Tibial artery (tissue), 4 donors: ENCODE measurements around the gene ZC3H7B.
A peak's percentile ranks its signal among the peaks of the same experiment; 100 is the strongest.

Experiments used
- DNase-seq, 2 donors: peaks; one replicate each; pipeline ENCODE4 v3.0.0-alpha.2; 2019
- H3K27ac ChIP-seq, 2 donors: fragments of 200-600 bp; sonication (generic) in 1 of 2; 1 replicate in 1 of 2; 2 replicates in 1 of 2; pipeline ENCODE4 v1.5.1; 2018 to 2019; ENCODE audit warnings: mild to moderate bottlenecking in 1 of 2
- H3K27me3 ChIP-seq, 2 donors: fragments of 200-600 bp; sonication (generic) in 1 of 2; one replicate each; pipeline versions ENCODE4 v1.5.1 to v1.6.0; 2016 to 2019
- H3K36me3 ChIP-seq, 3 donors: fragments of 200-600 bp; sonication (generic) in 2 of 3; one replicate each; pipeline ENCODE4 v1.5.1; 2016 to 2019; ENCODE audit warnings: mild to moderate bottlenecking in 2 of 3
- H3K4me1 ChIP-seq, 4 donors: fragments of 200-600 bp; sonication (generic) in 2 of 4; 1 replicate in 3 of 4; 2 replicates in 1 of 4; pipeline ENCODE4 v1.5.1; 2016 to 2019
- H3K4me3 ChIP-seq, 2 donors: fragments of 200-600 bp; sonication (generic) in 1 of 2; 1 replicate in 1 of 2; 2 replicates in 1 of 2; pipeline ENCODE4 v1.5.1; 2018 to 2019; ENCODE audit warnings: mild to moderate bottlenecking in 2 of 2
- H3K9me3 ChIP-seq, 3 donors: fragments of 200-600 bp; sonication (generic) in 1 of 3; one replicate each; pipeline ENCODE4 v1.5.1; 2016 to 2019
- intact Hi-C: fragments of 100-400 bp; cut with DNase I; formaldehyde crosslinking; loops from one replicate; pipeline ENCODE4 v1.15.0; 2023; ENCODE audit warnings: low total_unique reads
- TF ChIP-seq, protein P1 (sequence below), 2 experiments: fragments of 200-600 bp in 1 of 2; fragments of 450-650 bp in 1 of 2; IDR thresholded peaks; one replicate each; pipeline ENCODE4 v1.5.1; 2017 to 2019; ENCODE audit warnings: antibody characterized with exemption in 2 of 2, mild to moderate bottlenecking in 1 of 2, moderate library complexity in 1 of 2

The ZC3H7B gene

DNA sequence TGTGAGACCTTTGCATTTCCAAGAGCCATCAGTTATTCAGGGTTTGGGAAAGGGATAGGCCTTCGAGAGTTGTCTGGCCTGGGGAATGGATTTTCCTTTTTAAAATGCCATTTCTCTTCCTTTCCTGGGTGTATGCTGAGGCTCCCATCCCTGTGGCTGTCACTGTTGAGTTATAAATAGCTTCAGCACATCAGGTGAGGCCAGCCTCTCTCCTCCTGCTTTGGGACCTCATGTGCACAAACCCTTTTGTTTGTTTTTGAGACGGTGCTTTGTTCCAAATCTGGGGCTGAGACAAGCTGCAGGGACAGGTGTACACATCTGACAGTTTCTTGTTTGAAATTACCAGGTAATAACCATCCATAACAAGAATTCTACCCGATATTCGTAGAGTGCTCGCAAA lies 81.8 kb downstream of the ZC3H7B start:
- Histone ChIP-seq H3K4me3 (peak overlapping the region; percentile 75 to 98), H3K27ac (peak overlapping the region; percentile 96 to 100), H3K27me3 (no peaks in the 10 kb centered on the region), H3K36me3 (peaks cover 10 to 18% (median 11%) of the 10 kb centered on the region in 3 donors), H3K4me1 (peaks cover 0 to 29% (median 28%) of the 10 kb centered on the region in 4 donors), H3K9me3 (no peaks in the 10 kb centered on the region)
- intact Hi-C loops: no loop called here
- no peak for DNase-seq
- TF ChIP-seq, protein P1, sequence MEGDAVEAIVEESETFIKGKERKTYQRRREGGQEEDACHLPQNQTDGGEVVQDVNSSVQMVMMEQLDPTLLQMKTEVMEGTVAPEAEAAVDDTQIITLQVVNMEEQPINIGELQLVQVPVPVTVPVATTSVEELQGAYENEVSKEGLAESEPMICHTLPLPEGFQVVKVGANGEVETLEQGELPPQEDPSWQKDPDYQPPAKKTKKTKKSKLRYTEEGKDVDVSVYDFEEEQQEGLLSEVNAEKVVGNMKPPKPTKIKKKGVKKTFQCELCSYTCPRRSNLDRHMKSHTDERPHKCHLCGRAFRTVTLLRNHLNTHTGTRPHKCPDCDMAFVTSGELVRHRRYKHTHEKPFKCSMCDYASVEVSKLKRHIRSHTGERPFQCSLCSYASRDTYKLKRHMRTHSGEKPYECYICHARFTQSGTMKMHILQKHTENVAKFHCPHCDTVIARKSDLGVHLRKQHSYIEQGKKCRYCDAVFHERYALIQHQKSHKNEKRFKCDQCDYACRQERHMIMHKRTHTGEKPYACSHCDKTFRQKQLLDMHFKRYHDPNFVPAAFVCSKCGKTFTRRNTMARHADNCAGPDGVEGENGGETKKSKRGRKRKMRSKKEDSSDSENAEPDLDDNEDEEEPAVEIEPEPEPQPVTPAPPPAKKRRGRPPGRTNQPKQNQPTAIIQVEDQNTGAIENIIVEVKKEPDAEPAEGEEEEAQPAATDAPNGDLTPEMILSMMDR (IDR thresholded peaks at IDR 0.05): no peak

DNA sequence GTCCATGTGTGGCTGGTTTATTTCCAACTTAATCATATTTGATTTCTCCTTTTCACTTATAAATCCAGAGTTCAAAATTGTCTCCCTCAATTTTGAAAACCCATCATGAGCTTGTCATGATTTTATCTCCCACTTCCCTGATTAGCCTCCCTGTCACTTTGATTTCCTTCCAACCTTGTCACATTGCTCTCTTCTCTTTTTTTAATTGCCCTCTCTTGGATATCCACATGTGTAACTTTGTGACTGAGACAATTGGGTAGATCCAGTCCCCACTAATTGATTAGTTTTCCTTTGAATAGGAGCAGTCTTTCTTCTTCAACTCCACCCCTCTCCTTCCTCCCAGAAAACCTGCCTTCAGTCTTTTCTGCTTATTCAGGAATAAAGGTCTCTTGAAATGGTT lies 82.8 kb downstream of the ZC3H7B start:
- intact Hi-C loops: no loop called here
- DNase-seq: no peak
- H3K36me3 ChIP-seq: peaks cover 21 to 28% (median 21%) of the 10 kb centered on the region in 3 donors
- H3K27ac ChIP-seq: peak overlapping the region; percentile 96 to 100
- no peaks in the 10 kb centered on the region for H3K9me3 ChIP-seq
- no peak overlapping the region for H3K4me3 ChIP-seq
- H3K4me1 ChIP-seq: peaks cover 0 to 29% (median 28%) of the 10 kb centered on the region in 4 donors
- H3K27me3 ChIP-seq: no peaks in the 10 kb centered on the region
- TF ChIP-seq, protein P1 (IDR thresholded peaks at IDR 0.05): no peak

DNA sequence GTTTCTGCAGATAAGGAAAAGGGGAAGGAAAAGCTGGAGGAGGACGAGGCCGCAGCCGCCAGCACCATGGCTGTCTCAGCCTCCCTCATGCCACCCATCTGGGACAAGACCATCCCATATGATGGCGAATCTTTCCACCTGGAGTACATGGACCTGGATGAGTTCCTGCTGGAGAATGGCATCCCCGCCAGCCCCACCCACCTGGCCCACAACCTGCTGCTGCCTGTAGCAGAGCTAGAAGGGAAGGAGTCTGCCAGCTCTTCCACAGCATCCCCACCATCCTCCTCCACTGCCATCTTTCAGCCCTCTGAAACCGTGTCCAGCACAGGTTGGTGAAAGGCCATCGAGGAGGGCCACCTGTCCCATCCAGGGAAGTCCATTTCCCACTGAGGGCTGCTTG lies 86.0 kb downstream of the ZC3H7B start:
- peaks cover 50 to 54% (median 52%) of the 10 kb centered on the region in 3 donors for H3K36me3 ChIP-seq
- intact Hi-C loops: no loop called here

DNA sequence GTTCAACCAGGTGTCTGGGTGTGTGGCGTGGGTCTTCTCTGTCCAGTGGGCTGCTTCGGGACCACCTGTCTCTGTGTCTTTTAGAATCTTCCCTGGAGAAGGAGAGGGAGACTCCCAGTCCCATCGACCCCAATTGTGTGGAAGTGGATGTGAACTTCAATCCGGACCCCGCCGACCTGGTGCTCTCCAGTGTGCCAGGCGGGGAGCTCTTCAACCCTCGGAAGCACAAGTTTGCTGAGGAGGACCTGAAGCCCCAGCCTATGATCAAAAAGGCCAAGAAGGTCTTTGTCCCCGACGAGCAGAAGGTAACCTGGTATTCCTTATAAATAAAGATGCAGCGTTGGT lies 92.7 kb downstream of the ZC3H7B start:
- Histone ChIP-seq H3K27me3 (no peaks in the 10 kb centered on the region), H3K27ac (peak overlapping the region; percentile 77 to 81), H3K4me3 (no peak overlapping the region), H3K36me3 (peaks cover 66 to 80% (median 78%) of the 10 kb centered on the region in 3 donors), H3K4me1 (peaks cover 0 to 35% (median 16%) of the 10 kb centered on the region in 4 donors), H3K9me3 (no peaks in the 10 kb centered on the region)
- DNase-seq: no peak
- intact Hi-C loops: no loop called here
- TF ChIP-seq, protein P1 (IDR thresholded peaks at IDR 0.05): no peak

More for the DNA sequence above, 86.0 kb downstream of the ZC3H7B start:
- H3K4me3 ChIP-seq: no peak overlapping the region
- peaks cover 0 to 21% (median 17%) of the 10 kb centered on the region in 4 donors for H3K4me1 ChIP-seq
- no peak overlapping the region for H3K27ac ChIP-seq
- DNase-seq: no peak
- no peaks in the 10 kb centered on the region for H3K27me3 ChIP-seq
- H3K9me3 ChIP-seq: no peaks in the 10 kb centered on the region
- TF ChIP-seq, protein P1 (IDR thresholded peaks at IDR 0.05): no peak

DNA sequence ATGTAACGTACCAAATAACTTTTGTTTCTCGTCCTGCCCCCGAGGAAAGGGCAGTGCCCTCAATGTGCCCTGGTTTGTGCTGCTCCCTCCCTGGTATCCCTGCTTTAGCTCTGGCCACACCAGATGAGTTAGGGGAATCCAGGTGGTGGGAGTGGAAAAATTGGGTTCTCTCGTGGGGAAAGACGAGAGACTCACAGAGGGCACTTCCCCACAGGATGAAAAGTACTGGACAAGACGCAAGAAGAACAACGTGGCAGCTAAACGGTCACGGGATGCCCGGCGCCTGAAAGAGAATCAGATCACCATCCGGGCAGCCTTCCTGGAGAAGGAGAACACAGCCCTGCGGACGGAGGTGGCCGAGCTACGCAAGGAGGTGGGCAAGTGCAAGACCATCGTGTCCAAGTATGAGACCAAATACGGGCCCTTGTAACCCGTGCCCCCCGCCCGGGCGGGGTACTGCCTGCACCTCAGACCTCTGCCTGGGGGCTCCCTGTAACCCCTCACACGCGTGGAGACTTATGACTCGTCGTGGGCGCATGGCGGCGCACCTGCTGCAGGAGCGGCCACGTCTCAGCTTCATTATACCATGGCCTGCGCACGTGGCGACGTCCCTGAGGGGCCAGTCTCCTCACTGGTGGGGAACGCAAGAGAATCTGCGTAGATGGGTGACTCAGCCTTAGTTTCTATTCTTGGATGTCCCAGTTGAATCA lies 94.4 kb downstream of the ZC3H7B start:
- TF ChIP-seq, protein P1 (IDR thresholded peaks at IDR 0.05): no peak
- no peak for DNase-seq
- no peak overlapping the region for H3K4me3 ChIP-seq
- no peaks in the 10 kb centered on the region for H3K9me3 ChIP-seq
- peaks cover 50 to 73% (median 66%) of the 10 kb centered on the region in 3 donors for H3K36me3 ChIP-seq
- no peaks in the 10 kb centered on the region for H3K27me3 ChIP-seq
- peaks cover 0 to 35% (median 16%) of the 10 kb centered on the region in 4 donors for H3K4me1 ChIP-seq
- intact Hi-C loops: no loop called here
- peak overlapping the region in 1 of 2 donors; percentile 81 for H3K27ac ChIP-seq
